H7 (cell line): ENCODE data around the gene ITIH3. TPM values are rescaled to one million over a fixed set of nuclear protein-coding genes. Genes with fewer than 3 reads are reported as not detected.
A peak's percentile ranks its signal among the peaks of the same experiment; 100 is the strongest.

Source experiments
- DNase-seq: peaks from one replicate; pipeline ENCODE4 v3.0.0; 2012
- H3K27me3 ChIP-seq: 2 replicates; pipeline ENCODE4 v1.6.0; 2011; ENCODE audit warnings: mild to moderate bottlenecking, low read length; ENCODE audit not compliant: control insufficient read depth, insufficient read depth
- H3K36me3 ChIP-seq: replicated peaks from 2 replicates; pipeline ENCODE4 v1.5.1; 2011; ENCODE audit warnings: low read length; ENCODE audit not compliant: control insufficient read depth, insufficient read depth
- H3K4me3 ChIP-seq: 2 replicates; pipeline ENCODE4 v1.5.1; 2011; ENCODE audit warnings: low read depth, mild to moderate bottlenecking, control low read depth, low read length, moderate library complexity; ENCODE audit not compliant: insufficient read depth
- total RNA-seq: library from RNA; depleted of rRNA; stranded (reverse); fragments of >200 nt; shearing (Covaris generic); gene quantifications from 2 replicates; pipeline ENCODE4 v1.2.3, GENCODE V29; 2014

ITIH3 gene
- total RNA-seq, 1 experiment from 2014 or later, result not detected

DNA sequence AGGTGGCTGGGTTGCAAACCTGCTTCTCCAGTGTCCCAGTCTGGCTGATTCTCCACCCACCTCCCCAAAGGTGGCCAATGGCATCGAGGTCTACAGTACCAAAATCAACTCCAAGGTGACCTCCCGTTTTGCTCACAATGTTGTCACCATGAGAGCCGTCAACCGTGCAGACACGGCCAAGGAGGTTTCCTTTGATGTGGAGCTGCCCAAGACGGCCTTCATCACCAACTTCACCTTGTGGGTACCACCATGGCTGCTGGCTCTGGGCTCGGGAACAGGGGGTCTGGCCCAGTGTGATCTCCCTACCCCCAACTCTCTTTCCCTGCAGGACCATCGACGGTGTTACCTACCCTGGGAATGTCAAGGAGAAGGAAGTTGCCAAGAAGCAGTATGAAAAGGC, 1.8 kb downstream of the ITIH3 start:
- H3K27me3 ChIP-seq, result no peaks in the 10 kb centered on the region
- no peaks in the 10 kb centered on the region for H3K36me3 ChIP-seq

GRCh38 chr3:52798376-52798977, 3.9 kb downstream of the ITIH3 start:
- no peaks in the 10 kb centered on the region for H3K36me3 ChIP-seq
- no peak for DNase-seq
- no peak overlapping the region for H3K4me3 ChIP-seq
- no peaks in the 10 kb centered on the region for H3K27me3 ChIP-seq

More for the DNA sequence above, 1.8 kb downstream of the ITIH3 start:
- no peak overlapping the region for H3K4me3 ChIP-seq
- DNase-seq, result no peak

- DNase-seq, result peak; percentile 97
- H3K27me3 ChIP-seq, result no peaks in the 10 kb centered on the region
- no peaks in the 10 kb centered on the region for H3K36me3 ChIP-seq
- no peak overlapping the region for H3K4me3 ChIP-seq
Observed at GRCh38 chr3:52798978-52799476, 4.4 kb downstream of the ITIH3 start.

DNA sequence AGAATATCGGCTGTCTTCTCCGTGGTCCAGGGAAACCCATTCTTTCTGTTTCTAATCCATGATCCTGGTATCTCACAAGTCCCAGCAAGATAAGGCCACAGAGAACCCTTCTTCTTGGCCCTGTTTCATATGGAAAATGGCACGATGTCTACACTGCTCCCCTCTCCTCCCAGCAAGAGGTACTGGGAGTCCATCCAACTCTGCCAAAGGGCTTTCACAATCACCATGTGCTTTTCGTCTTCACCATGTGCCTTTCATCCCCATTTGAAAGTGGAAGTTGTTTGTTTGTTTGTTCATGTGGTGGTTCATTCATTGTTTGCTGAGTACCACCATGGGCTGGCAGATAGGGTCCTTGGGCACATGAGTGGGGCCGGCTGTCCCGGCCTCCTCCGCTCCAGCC, 5.5 kb downstream of the ITIH3 start:
- DNase-seq, result no peak
- Histone ChIP-seq H3K27me3 (no peaks in the 10 kb centered on the region), H3K4me3 (no peak overlapping the region), H3K36me3 (no peaks in the 10 kb centered on the region)

DNA sequence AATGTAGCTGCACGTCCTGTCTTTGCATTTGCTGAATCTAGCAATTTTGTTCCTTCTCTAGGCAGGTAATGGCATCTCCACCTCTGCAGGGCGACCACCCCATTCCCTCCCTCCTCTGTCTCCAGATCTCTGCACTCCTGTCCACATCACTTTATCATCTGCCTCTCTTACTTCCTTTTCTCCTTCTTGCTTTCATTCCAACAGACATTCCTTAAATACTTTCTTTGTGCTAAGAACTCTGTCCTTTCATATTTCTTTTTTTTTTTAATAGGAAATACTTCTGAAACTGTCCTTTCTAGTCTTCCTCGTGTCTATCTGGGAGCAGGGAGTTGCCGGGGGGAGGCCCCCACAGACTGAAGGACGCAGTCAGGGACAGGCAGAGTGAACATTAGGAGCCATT, 7.2 kb downstream of the ITIH3 start:
- Histone ChIP-seq H3K36me3 (no peaks in the 10 kb centered on the region), H3K27me3 (no peaks in the 10 kb centered on the region), H3K4me3 (no peak overlapping the region)
- no peak for DNase-seq

GRCh38 chr3:52805270-52806039, 10.9 kb downstream of the ITIH3 start:
- Histone ChIP-seq H3K36me3 (no peaks in the 10 kb centered on the region), H3K27me3 (no peaks in the 10 kb centered on the region), H3K4me3 (no peak overlapping the region)
- DNase-seq, result no peak

GRCh38 chr3:52809149-52809548, 14.6 kb downstream of the ITIH3 start:
- Histone ChIP-seq H3K4me3 (no peak overlapping the region), H3K27me3 (no peaks in the 10 kb centered on the region), H3K36me3 (no peaks in the 10 kb centered on the region)
- no peak for DNase-seq

DNA sequence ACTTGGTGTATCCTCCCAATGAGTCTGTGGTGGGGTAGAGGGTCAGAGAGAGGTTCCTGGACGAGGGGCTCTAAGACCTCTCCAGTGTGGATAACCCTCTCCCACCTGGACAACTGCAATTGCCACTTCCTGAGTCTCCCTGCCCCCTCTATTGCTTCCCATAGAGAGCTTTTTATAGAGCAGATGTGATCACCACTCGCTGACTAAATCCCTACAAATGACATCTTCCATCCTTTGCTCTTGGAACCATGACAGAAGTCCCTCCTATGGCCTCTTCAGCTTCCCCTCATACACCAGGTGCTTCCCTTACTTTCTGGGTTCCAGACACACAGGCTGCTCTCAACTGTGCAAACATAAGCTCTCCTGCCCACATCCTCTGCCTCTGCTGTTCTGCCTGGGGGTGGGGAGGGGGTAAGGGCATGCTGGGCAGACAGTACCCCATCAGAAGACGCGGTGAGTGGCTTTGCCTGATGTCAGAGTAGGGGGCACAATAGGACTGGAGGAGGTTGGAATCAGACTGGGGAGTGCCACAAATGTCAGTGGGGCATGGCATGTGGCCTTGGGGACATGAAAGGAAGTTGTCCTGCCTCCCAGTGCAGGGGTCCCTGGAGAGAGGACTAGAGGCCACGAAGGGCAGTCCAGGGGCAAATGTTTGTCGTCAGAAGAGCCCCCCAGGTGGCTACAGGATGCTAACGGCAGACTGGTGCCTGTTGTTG, 15.2 kb downstream of the ITIH3 start:
- no peak for DNase-seq
- no peaks in the 10 kb centered on the region for H3K36me3 ChIP-seq
- H3K27me3 ChIP-seq, result no peaks in the 10 kb centered on the region
- no peak overlapping the region for H3K4me3 ChIP-seq

DNA sequence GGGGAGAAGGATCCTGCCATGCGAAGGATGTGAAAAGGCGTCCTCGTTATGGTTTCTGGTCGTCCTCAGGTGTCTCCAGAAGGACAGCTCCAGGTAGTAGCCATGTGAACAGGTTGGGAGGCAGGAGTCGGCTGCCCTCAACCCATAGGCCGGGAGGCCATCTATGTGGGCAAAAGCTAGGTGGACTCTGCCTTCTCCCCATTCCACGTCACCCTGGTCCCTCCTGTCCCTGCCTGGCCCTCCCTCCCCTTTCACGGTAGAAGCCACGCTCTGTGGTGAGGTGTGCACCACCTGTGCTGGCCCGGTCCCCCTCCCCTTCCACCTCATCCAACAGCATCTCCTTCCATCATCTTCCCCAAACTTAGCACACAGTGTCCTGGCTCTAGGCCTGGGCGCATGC, 16.3 kb downstream of the ITIH3 start:
- DNase-seq, result no peak
- Histone ChIP-seq H3K36me3 (no peaks in the 10 kb centered on the region), H3K4me3 (no peak overlapping the region), H3K27me3 (no peaks in the 10 kb centered on the region)

DNA sequence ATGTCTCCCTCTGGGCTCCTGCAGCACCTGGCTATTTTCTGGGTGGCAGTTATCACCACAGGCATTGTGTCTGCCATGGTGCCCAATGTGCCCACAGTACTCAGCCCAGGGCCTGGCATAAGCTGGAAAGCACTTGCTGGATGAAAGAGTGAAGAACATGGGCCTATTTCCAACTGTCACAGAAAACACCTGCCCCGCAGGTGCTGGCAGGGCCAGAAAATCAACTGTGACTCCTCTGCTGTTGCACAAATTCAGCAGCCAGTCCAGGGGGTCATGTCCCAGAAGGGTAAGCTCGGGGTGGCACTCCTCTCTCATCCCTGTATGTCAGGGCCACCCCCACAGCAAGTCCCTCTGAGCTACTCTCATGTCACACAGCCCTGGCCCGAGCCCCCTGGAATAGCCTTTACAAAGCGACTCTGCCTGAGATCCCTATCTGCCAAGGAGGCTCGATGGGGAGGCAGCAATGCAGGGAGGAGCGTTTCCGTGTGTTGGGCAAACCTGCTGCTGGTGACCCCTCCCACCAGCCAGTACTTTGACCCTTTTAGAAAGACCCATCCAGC, 16.9 kb downstream of the ITIH3 start:
- H3K36me3 ChIP-seq, result no peaks in the 10 kb centered on the region
- no peak overlapping the region for H3K4me3 ChIP-seq
- no peaks in the 10 kb centered on the region for H3K27me3 ChIP-seq
- DNase-seq, result no peak

- no peaks in the 10 kb centered on the region for H3K27me3 ChIP-seq
- no peak for DNase-seq
- H3K4me3 ChIP-seq, result no peak overlapping the region
- H3K36me3 ChIP-seq, result no peaks in the 10 kb centered on the region
Observed at GRCh38 chr3:52813810-52814209, 19.2 kb downstream of the ITIH3 start.

DNA sequence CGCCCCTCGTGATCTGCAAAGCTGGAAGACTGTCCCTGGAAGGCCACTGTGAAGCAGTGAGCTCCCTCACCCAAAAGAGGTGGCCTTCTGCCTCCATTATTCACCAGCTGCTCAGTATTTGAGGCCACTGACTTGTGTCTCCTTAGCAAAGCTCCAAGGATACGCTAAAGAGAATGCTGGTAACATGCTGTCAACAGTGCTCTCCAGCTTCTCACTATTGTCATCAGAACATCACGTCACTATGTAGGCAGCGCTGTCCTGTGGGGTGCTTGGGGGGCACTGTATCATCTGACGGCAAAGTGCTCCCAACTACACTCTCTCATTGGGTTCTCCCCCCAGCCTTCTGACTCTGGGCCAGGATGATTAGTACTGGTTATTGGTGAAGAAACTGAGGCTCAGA, 21.6 kb downstream of the ITIH3 start:
- Histone ChIP-seq H3K36me3 (no peaks in the 10 kb centered on the region), H3K4me3 (no peak overlapping the region)

GRCh38 chr3:52816654-52817053, 22.1 kb downstream of the ITIH3 start:
- H3K4me3 ChIP-seq, result no peak overlapping the region
- no peak for DNase-seq
- H3K27me3 ChIP-seq, result no peaks in the 10 kb centered on the region
- H3K36me3 ChIP-seq, result no peaks in the 10 kb centered on the region

More for the DNA sequence above, 21.6 kb downstream of the ITIH3 start:
- no peak for DNase-seq
- no peaks in the 10 kb centered on the region for H3K27me3 ChIP-seq

- Histone ChIP-seq H3K4me3 (no peak overlapping the region), H3K27me3 (no peaks in the 10 kb centered on the region), H3K36me3 (no peaks in the 10 kb centered on the region)
- DNase-seq, result no peak
Observed at GRCh38 chr3:52817221-52817620, 22.6 kb downstream of the ITIH3 start.

DNA sequence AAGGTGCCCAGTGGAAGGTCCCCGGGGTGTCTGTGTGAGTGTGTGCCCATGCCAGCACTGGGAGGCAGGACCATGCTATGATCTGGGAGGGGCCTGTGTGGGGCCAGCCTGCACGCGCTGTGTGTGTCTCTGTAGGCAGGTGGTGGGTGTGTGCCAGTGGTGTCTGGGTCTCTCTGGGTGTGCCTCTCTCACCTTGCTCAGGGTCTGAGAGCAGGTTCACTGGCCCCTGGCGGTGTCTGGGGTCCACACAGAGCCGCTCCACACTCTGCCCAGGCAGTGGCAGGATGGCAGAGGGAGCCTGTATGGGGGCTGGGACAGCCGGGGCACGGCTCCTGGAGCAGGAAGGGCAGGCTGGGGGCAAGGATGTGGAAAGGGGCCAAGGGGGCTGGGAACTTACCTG, 23.3 kb downstream of the ITIH3 start:
- no peak for DNase-seq
- Histone ChIP-seq H3K36me3 (no peaks in the 10 kb centered on the region), H3K4me3 (no peak overlapping the region), H3K27me3 (no peaks in the 10 kb centered on the region)
